CD4-positive, alpha-beta T cell (primary cell): Measurements from ENCODE around the gene IGIP. TPM values are rescaled to one million over a fixed set of nuclear protein-coding genes. Genes with fewer than 3 reads are reported as not detected.

Source experiments
- ATAC-seq: fragments of 200-7000 bp; cut with Tn5 transposase; one replicate; pipeline ENCODE4 v1.10.0; 2022; ENCODE audit warnings: mild to moderate bottlenecking; ENCODE audit not compliant: poor library complexity
- CTCF ChIA-PET: fragments of 350-600 bp; sonication (Branson Sonifier 250); formaldehyde crosslinking; loops from one replicate; lab custom pipeline; 2021; ENCODE audit warnings: antibody characterized with exemption, inconsistent platforms; lab: Charles Lee
- POLR2A ChIA-PET: fragments of 350-600 bp; sonication (Branson Sonifier 250); formaldehyde crosslinking; loops from one replicate; lab custom pipeline; 2021; ENCODE audit warnings: antibody characterized with exemption, inconsistent platforms; lab: Charles Lee
- DNase-seq, 14 experiments: peaks; one replicate each; pipeline ENCODE4 v3.0.0-alpha.2; 2013 to 2020; ENCODE audit warnings: mixed read lengths in 2 of 14
- H3K27ac ChIP-seq, 2 donors: one replicate each; pipeline versions ENCODE4 v1.5.1 to v1.7.0; 2013; ENCODE audit warnings: low read length in 2 of 2, low read depth in 1 of 2, mild to moderate bottlenecking in 1 of 2
- H3K27me3 ChIP-seq, 2 experiments: 1 replicate in 1 of 2; 2 replicates in 1 of 2; pipeline versions ENCODE4 v1.6.1 to v1.7.0; 2013; ENCODE audit warnings: low read length in 2 of 2, control low read depth in 1 of 2, mild to moderate bottlenecking in 1 of 2, moderate library complexity in 1 of 2; ENCODE audit not compliant: insufficient read depth in 2 of 2, control insufficient read depth in 1 of 2
- H3K36me3 ChIP-seq: one replicate; pipeline ENCODE4 v1.6.1; 2013; ENCODE audit warnings: low read length, control low read depth; ENCODE audit not compliant: insufficient read depth
- H3K4me1 ChIP-seq: one replicate; pipeline ENCODE4 v1.6.1; 2013; ENCODE audit warnings: low read length, control low read depth; ENCODE audit not compliant: insufficient read depth
- H3K4me3 ChIP-seq: one replicate; pipeline ENCODE4 v1.5.1; 2013; ENCODE audit warnings: mild to moderate bottlenecking, low read length, moderate library complexity
- H3K9me3 ChIP-seq, 2 experiments: 1 replicate in 1 of 2; 2 replicates in 1 of 2; pipeline versions ENCODE4 v1.6.1 to v1.7.0; 2013; ENCODE audit warnings: low read length in 2 of 2, mild to moderate bottlenecking in 2 of 2, control low read depth in 1 of 2, moderate library complexity in 1 of 2; ENCODE audit not compliant: control insufficient read depth in 1 of 2, insufficient read depth in 1 of 2
- H3K27ac Mint-ChIP-seq: one replicate; pipeline ENCODE4 v1.8.0; 2020; ENCODE audit warnings: mixed read lengths
- H3K27me3 Mint-ChIP-seq: one replicate; pipeline ENCODE4 v1.8.0; 2021; ENCODE audit warnings: mixed read lengths
- H3K36me3 Mint-ChIP-seq: one replicate; pipeline ENCODE4 v1.8.0; 2021; ENCODE audit warnings: low read depth, mixed read lengths
- H3K4me1 Mint-ChIP-seq: one replicate; pipeline ENCODE4 v1.8.0; 2021; ENCODE audit warnings: low read depth, mixed read lengths
- H3K4me3 Mint-ChIP-seq: one replicate; pipeline ENCODE4 v1.8.0; 2020; ENCODE audit warnings: mild to moderate bottlenecking, mixed read lengths
- H3K9me3 Mint-ChIP-seq: one replicate; pipeline ENCODE4 v1.8.0; 2020; ENCODE audit warnings: mixed read lengths
- CTCF ChIP-seq: fragments of 200-600 bp; IDR thresholded peaks from one replicate; pipeline ENCODE4 v1.8.0; 2022; ENCODE audit warnings: antibody characterized with exemption, mild to moderate bottlenecking
- intact Hi-C, 2 experiments: fragments of 100-400 bp; cut with DNase I in 1 of 2; cut with micrococcal nuclease in 1 of 2; formaldehyde crosslinking; loops; one replicate each; pipeline versions ENCODE4 v1.15.1 to v1.9.0; 2023 to 2025; cut with DNase I, micrococcal nuclease
- total RNA-seq, 174 experiments: library from RNA in 2 of 174; stranded (reverse) in 2 of 174; gene quantifications; one replicate each; pipeline ENCODE4 v1.2.3 and lab custom pipeline; 2021 to 2026

Gene IGIP
- total RNA-seq, 2 experiments from 2014 or later, result 1.5 TPM

DNA sequence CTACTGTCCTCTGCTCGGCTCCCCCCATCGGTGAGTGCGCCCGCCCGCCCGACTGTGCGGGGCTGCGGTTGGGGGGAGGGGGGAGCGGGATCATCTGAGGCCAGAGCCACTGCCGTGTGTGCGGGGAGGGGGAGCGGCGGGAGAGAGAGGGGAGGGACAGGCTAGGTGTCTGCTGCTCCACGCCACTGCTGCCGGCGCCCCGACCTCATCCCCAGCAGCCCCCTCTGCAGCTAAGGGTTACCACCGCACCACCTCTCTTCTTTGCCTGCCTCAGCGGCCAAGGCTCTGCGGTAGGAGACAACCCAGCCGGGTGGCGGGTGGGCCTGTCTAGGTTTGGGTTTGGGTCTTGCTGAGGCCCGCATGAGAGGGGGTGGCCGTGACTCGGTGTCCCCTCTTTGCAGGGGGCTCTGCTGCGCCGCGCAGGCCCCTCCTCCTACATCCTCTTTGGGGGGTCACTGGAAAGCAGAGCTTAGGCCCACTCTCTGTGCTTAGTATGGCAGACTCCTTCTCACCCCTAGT, 12.5 kb upstream of the IGIP start:
- no peaks in the 10 kb centered on the region for H3K36me3 ChIP-seq
- intact Hi-C loops, result loop anchor here in 1 of 2 experiments (2.0 to 10.0 kb wide), 5 partner anchors 38 to 1538 kb away; partner anchors contain the start of genes HSPA9, SPATA24 and UBE2D2
- peak overlapping the region; percentile 96 for H3K27ac Mint-ChIP-seq
- H3K4me1 Mint-ChIP-seq, result peaks cover 90% of the 10 kb centered on the region
- H3K27ac ChIP-seq, result peak overlapping the region; percentile 82 to 83
- peaks cover 14% of the 10 kb centered on the region for H3K36me3 Mint-ChIP-seq
- H3K9me3 ChIP-seq, result no peaks in the 10 kb centered on the region
- H3K27me3 Mint-ChIP-seq, result peaks cover 6% of the 10 kb centered on the region
- peak in 8 of 14 experiments; percentile 7 to 63 (median 22) for DNase-seq
- H3K27me3 ChIP-seq, result peaks cover 10 to 11% of the 10 kb centered on the region in 2 experiments
- POLR2A ChIA-PET, result interaction anchor here (0.6 to 2.2 kb wide), 4 partner anchors 10 to 32 kb away, joined by 3 to 11 read pairs (median 5); no protein-coding TSS in a partner anchor
- no peak for TF ChIP-seq CTCF
- peak overlapping the region; percentile 78 for H3K4me3 ChIP-seq
- peak; percentile 3 for ATAC-seq
- H3K4me3 Mint-ChIP-seq, result peak overlapping the region; percentile 100
- CTCF ChIA-PET, result interaction anchor here (0.6 to 2.6 kb wide), 7 partner anchors 11 to 62 kb away, joined by 3 to 10 read pairs (median 3); no protein-coding TSS in a partner anchor
- no peaks in the 10 kb centered on the region for H3K9me3 Mint-ChIP-seq
- peaks cover 45% of the 10 kb centered on the region for H3K4me1 ChIP-seq

DNA sequence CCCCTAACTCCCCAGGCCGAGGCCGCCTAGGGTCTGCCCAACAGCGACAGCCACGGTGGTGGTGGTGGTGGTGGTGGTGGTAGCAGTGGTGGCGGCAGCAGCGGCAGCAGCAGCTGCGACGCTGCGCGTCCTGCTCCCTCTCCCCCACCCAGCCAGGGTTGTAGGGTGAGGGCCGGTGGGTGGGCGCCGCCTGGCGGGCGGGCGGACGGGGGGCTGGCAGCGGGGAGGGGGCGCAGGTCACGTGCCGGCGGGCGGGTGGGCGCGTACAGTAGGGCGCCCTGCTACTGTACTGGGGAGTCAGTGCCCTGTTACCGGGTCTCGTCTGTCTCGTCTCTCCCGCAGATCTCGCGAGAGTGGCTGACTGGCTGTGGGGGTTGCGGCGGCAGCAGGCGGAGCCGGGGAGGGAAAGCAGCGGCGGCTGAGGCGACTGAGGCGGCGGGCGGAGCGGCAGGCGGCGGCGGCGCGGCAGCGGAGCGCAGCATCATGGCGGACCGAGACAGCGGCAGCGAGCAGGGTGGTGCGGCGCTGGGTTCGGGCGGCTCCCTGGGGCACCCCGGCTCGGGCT, 12.0 kb upstream of the IGIP start, which contains the start of gene PURA:
Gene PURA (plus strand): TSS at position 411 of the 565 bp plus-strand sequence. CDS start 73 bp downstream, at position 484.
- no peak for TF ChIP-seq CTCF
- Histone ChIP-seq H3K4me1 (peaks cover 40% of the 10 kb centered on the region), H3K36me3 (no peaks in the 10 kb centered on the region), H3K27ac (peak within 1 kb of the TSS; percentile 82 to 83), H3K27me3 (peaks cover 8 to 10% of the 10 kb centered on the region in 2 experiments), H3K9me3 (no peaks in the 10 kb centered on the region), H3K4me3 (peak within 1 kb of the TSS; percentile 84)
- H3K4me3 Mint-ChIP-seq, result peak within 1 kb of the TSS; percentile 100
- ATAC-seq (peak; percentile 93), DNase-seq (peak; percentile 95 to 98 (median 97))
- ChIA-PET CTCF (interaction anchor here (0.6 to 2.6 kb wide), 6 partner anchors 11 to 62 kb away, joined by 3 to 10 read pairs (median 3); no protein-coding TSS in a partner anchor), POLR2A (interaction anchor here (0.6 to 2.2 kb wide), 4 partner anchors 9 to 61 kb away, joined by 3 to 11 read pairs (median 10); partner anchors contain the start of gene CYSTM1)
- peaks cover 6% of the 10 kb centered on the region for H3K27me3 Mint-ChIP-seq
- peak within 1 kb of the TSS; percentile 96 for H3K27ac Mint-ChIP-seq
- peaks cover 90% of the 10 kb centered on the region for H3K4me1 Mint-ChIP-seq
- intact Hi-C loops, result loop anchor here in 1 of 2 experiments (2.0 to 10.0 kb wide), 6 partner anchors 31 to 1539 kb away; partner anchors contain the start of genes HSPA9, SPATA24 and UBE2D2
- H3K9me3 Mint-ChIP-seq, result no peaks in the 10 kb centered on the region
- peaks cover 11% of the 10 kb centered on the region for H3K36me3 Mint-ChIP-seq
